K562 (cell line): ENCODE results near the gene PRKG1. TPM values are rescaled to one million over a fixed set of nuclear protein-coding genes. Genes with fewer than 3 reads are reported as not detected.
A peak's percentile ranks its signal among the peaks of the same experiment; 100 is the strongest.

ENCODE experiments used
- ATAC-seq: fragments of 200-7000 bp; cut with Tn5 transposase; 3 replicates; pipeline ENCODE4 v1.9.1; 2020; ENCODE audit warnings: moderate library complexity
- BruUV-seq: library from RNA; stranded (reverse); fragments of 400-500 nt; replicated peaks from 2 replicates; lab custom pipeline; 2021; lab: Mats Ljungman, UMichigan
- CTCF ChIA-PET: fragments of 300-600 bp; formaldehyde crosslinking; extraction: SDS; loops from one replicate; lab custom pipeline; 2021; ENCODE audit warnings: low intra/inter-chr PET ratio; lab: Yijun Ruan, JAX
- POLR2A ChIA-PET: fragments of 300-600, 350-650 bp; sonication (Branson Sonifier 250); formaldehyde crosslinking; extraction: SDS; loops from one replicate; lab custom pipeline; 2021; ENCODE audit warnings: antibody characterized with exemption, inconsistent platforms; lab: Yijun Ruan, JAX
- DNase-seq, 4 experiments: peaks; one replicate each; pipeline versions ENCODE4 v3.0.0 to v3.0.0-alpha.2; 2011 to 2018; ENCODE audit warnings: low spot score in 3 of 4, mixed read lengths in 3 of 4; ENCODE audit errors: extremely low read depth in 1 of 4
- FAIRE-seq: peaks from 2 replicates; lab custom pipeline; 2011; peaks lifted over from hg19 to GRCh38; lab: Jason Lieb, UNC
- H2AFZ ChIP-seq: 2 replicates; pipeline ENCODE4 v1.6.0; 2011; ENCODE audit warnings: low read depth, low read length, control low read depth, inconsistent platforms
- H3K27ac ChIP-seq: fragments of 200-600 bp; 3 replicates; pipeline ENCODE4 v1.8.0; 2011; ENCODE audit warnings: low read depth, mild to moderate bottlenecking, control low read depth, inconsistent platforms, low read length, moderate library complexity, mixed read lengths; ENCODE audit errors: extremely low read depth
- H3K27me3 ChIP-seq, 2 experiments: fragments of 300-600 bp in 1 of 2; 2 replicates in 1 of 2; 3 replicates in 1 of 2; pipeline versions ENCODE4 v1.6.0 to v1.8.0; 2011; ENCODE audit warnings: inconsistent platforms in 2 of 2, low read length in 2 of 2, mild to moderate bottlenecking in 1 of 2, mixed read lengths in 1 of 2, moderate library complexity in 1 of 2; ENCODE audit not compliant: control insufficient read depth in 2 of 2, insufficient read depth in 2 of 2
- H3K36me3 ChIP-seq: fragments of 300-600 bp; 3 replicates; pipeline ENCODE4 v1.8.0; 2011; ENCODE audit warnings: mild to moderate bottlenecking, low read length, inconsistent platforms; ENCODE audit not compliant: control insufficient read depth, insufficient read depth
- H3K4me1 ChIP-seq, 2 experiments: fragments of 200-600 bp in 1 of 2; replicated peaks in 1 of 2; 2 replicates in 1 of 2; 3 replicates in 1 of 2; pipeline versions ENCODE4 v1.5.1 to v1.8.0; 2011; ENCODE audit warnings: inconsistent platforms in 2 of 2, low read length in 2 of 2, mild to moderate bottlenecking in 1 of 2, mixed read lengths in 1 of 2, moderate library complexity in 1 of 2; ENCODE audit not compliant: control insufficient read depth in 2 of 2, insufficient read depth in 2 of 2
- H3K4me2 ChIP-seq: 2 replicates; pipeline ENCODE4 v1.6.1; 2011; ENCODE audit warnings: low read length, control low read depth, inconsistent platforms, mixed read lengths; ENCODE audit not compliant: insufficient read depth
- H3K4me3 ChIP-seq: fragments of 200-600 bp; sonication (generic), shearing (Covaris generic); 2 replicates; pipeline ENCODE4 v1.5.1; 2016; ENCODE audit warnings: control low read depth, inconsistent platforms
- H3K79me2 ChIP-seq: fragments of 200-600 bp; 3 replicates; pipeline ENCODE4 v1.8.0; 2011; ENCODE audit warnings: low read length, inconsistent platforms; ENCODE audit not compliant: control insufficient read depth, insufficient read depth
- H3K9ac ChIP-seq, 2 experiments: 2 replicates each; pipeline versions ENCODE4 v1.6.0 to v1.6.1; 2011; ENCODE audit warnings: low read depth in 2 of 2, low read length in 2 of 2, control low read depth in 1 of 2, inconsistent platforms in 1 of 2, mild to moderate bottlenecking in 1 of 2, mixed read lengths in 1 of 2; ENCODE audit not compliant: insufficient read depth in 1 of 2
- H3K9me1 ChIP-seq: one replicate; pipeline ENCODE4 v1.6.0; 2011; ENCODE audit warnings: inconsistent platforms, mild to moderate bottlenecking, low read length, moderate library complexity; ENCODE audit not compliant: control insufficient read depth, insufficient read depth
- H3K9me3 ChIP-seq: replicated peaks from 2 replicates; pipeline ENCODE4 v1.5.1; 2011; ENCODE audit warnings: low read depth, low read length, inconsistent platforms; ENCODE audit not compliant: control insufficient read depth, insufficient read depth
- H4K20me1 ChIP-seq: replicated peaks from 2 replicates; pipeline ENCODE4 v1.6.1; 2011; ENCODE audit warnings: low read length, inconsistent platforms, mixed read lengths; ENCODE audit not compliant: control insufficient read depth, insufficient read depth
- BACH1 ChIP-seq: fragments of 200-800 bp; sonication (Bioruptor generic); IDR thresholded peaks from 2 replicates; pipeline ENCODE4 v1.6.1; 2016; ENCODE audit warnings: missing genetic modification characterization, missing compliant biosample characterization
- CAMTA2 ChIP-seq: fragments of 250-450 bp; sonication (Bioruptor Pico); conservative IDR thresholded peaks from 2 replicates; pipeline ENCODE4 v1.5.1; 2022
- EGR1 ChIP-seq: fragments of 450-650 bp; conservative IDR thresholded peaks from 2 replicates; pipeline ENCODE4 v1.6.1; 2017; ENCODE audit warnings: mild to moderate bottlenecking
- KDM2B ChIP-seq: fragments of 250-450 bp; sonication (Bioruptor Pico); IDR thresholded peaks from 2 replicates; pipeline ENCODE4 v1.8.0; 2021; ENCODE audit warnings: mild to moderate bottlenecking, moderate library complexity
- MYBL2 ChIP-seq, 2 experiments: fragments of 450-650 bp in 1 of 2; sonication (generic) in 1 of 2; formaldehyde crosslinking in 1 of 2; IDR thresholded peaks; 2 replicates each; pipeline versions ENCODE4 v1.6.1 to v1.8.1; 2017 to 2022; ENCODE audit warnings: borderline replicate concordance in 1 of 2, inconsistent platforms in 1 of 2, low read depth in 1 of 2, mild to moderate bottlenecking in 1 of 2, missing genetic modification reagents in 1 of 2, moderate library complexity in 1 of 2
- PCBP2 ChIP-seq: fragments of 200-400 bp; formaldehyde crosslinking; IDR thresholded peaks from 2 replicates; pipeline ENCODE4 v1.6.1; 2018; ENCODE audit warnings: low read length, low read depth, mild to moderate bottlenecking, moderate library complexity; ENCODE audit not compliant: poor library complexity, severe bottlenecking
- RBFOX2 ChIP-seq: fragments of 200-400 bp; formaldehyde crosslinking; IDR thresholded peaks from 2 replicates; pipeline ENCODE4 v1.6.1; 2017; ENCODE audit warnings: low read depth, mild to moderate bottlenecking, low read length, moderate library complexity
- RBM14 ChIP-seq: fragments of 200-400 bp; formaldehyde crosslinking; IDR thresholded peaks from 2 replicates; pipeline ENCODE4 v1.6.1; 2018; ENCODE audit warnings: low read depth, mild to moderate bottlenecking, low read length, moderate library complexity, borderline replicate concordance; ENCODE audit not compliant: insufficient read depth
- RCOR1 ChIP-seq, 2 experiments: IDR thresholded peaks; 2 replicates each; pipeline ENCODE4 v1.6.1; 2012; ENCODE audit warnings: low read depth in 2 of 2, low read length in 2 of 2, borderline replicate concordance in 1 of 2, improper control_type of control experiment in 1 of 2
- SIN3A ChIP-seq, 2 experiments: fragments of 150-350 bp in 1 of 2; IDR thresholded peaks; 2 replicates each; pipeline ENCODE4 v1.6.1; 2011 to 2016; ENCODE audit warnings: borderline replicate concordance in 2 of 2, low read depth in 2 of 2, low read length in 2 of 2, mild to moderate bottlenecking in 2 of 2, moderate library complexity in 2 of 2; ENCODE audit not compliant: control insufficient read depth in 1 of 2
- ZNF174 ChIP-seq: fragments of 250-450 bp; sonication (Bioruptor Pico); IDR thresholded peaks from 2 replicates; pipeline ENCODE4 v1.4.0; 2020; ENCODE audit warnings: mild to moderate bottlenecking
- ZNF316 ChIP-seq: fragments of 450-650 bp; IDR thresholded peaks from 2 replicates; pipeline ENCODE4 v1.6.1; 2016
- ZNF354B ChIP-seq: fragments of 250-450 bp; sonication (Bioruptor Pico); IDR thresholded peaks from 2 replicates; pipeline ENCODE4 v1.4.0; 2020
- WGBS: fragments of 100-300 bp; shearing (Covaris generic); methylation state at CpG from one replicate; pipeline ENCODE4 v1.1.6; 2016; ENCODE audit warnings: low coverage, mixed read lengths; ENCODE audit not compliant: insufficient coverage; ENCODE audit errors: missing lambda C conversion rate; 5-methylcytosine and 5-hydroxymethylcytosine counted together
- in situ Hi-C: fragments of 300-500 bp; cut with MboI; formaldehyde crosslinking; loops from 4 replicates; pipeline ENCODE4 v1.15.0; 2018; ENCODE audit warnings: inconsistent platforms, mixed read lengths
- intact Hi-C: fragments of 100-400 bp; cut with micrococcal nuclease; formaldehyde crosslinking; loops from 2 replicates; pipeline ENCODE4 v1.14.2; 2022
- polyA plus RNA-seq, 8 experiments: library from polyadenylated mRNA; depleted of rRNA in 4 of 8; stranded (reverse) in 5 of 8; unstranded in 3 of 8; fragments of >200 nt; fragmentation: Nextera tagmentation in 2 of 8; fragmentation: Illumina TruSeq in 1 of 8; extraction: Ambion mirVana in 2 of 8; extraction: Trizol in 1 of 8; gene quantifications; 2 replicates each; pipeline versions ENCODE4 v1.2.1 to v1.2.3, GENCODE V29; 2011 to 2014; ENCODE audit warnings: inconsistent platforms in 1 of 8, missing spikeins in 1 of 8
- total RNA-seq, 7 experiments: library from RNA; depleted of rRNA in 6 of 7; stranded (reverse); fragments of >200 nt in 6 of 7; fragmentation: Illumina TruSeq in 2 of 7; extraction: Trizol in 2 of 7; gene quantifications; 2 replicates each; pipeline versions ENCODE4 v1.2.1 to v1.2.3, GENCODE V29; 2011 to 2021; ENCODE audit warnings: low replicate concordance in 1 of 7
- TF ChIP-seq, protein P1 (sequence below), 3 experiments: fragments of 200-800 bp in 1 of 3; sonication (Bioruptor generic) in 1 of 3; sonication (generic) in 1 of 3; formaldehyde crosslinking in 1 of 3; IDR thresholded peaks; 2 replicates each; pipeline versions ENCODE4 v1.6.1 to v1.8.0; 2016 to 2022; ENCODE audit warnings: mild to moderate bottlenecking in 2 of 3, missing compliant biosample characterization in 2 of 3, missing genetic modification characterization in 2 of 3, missing genetic modification reagents in 1 of 3
- TF ChIP-seq, protein P2 (sequence below): fragments of 450-650 bp; IDR thresholded peaks from 2 replicates; pipeline ENCODE4 v1.6.1; 2018; ENCODE audit warnings: mild to moderate bottlenecking, low read depth; ENCODE audit not compliant: partially characterized antibody

The PRKG1 gene
- total and polyA plus RNA-seq, 9 of the 15 experiments (the other 6 are each of a cell fraction or from before 2014, with no cell fraction given), result 0.22 TPM; not detected in 8

DNA sequence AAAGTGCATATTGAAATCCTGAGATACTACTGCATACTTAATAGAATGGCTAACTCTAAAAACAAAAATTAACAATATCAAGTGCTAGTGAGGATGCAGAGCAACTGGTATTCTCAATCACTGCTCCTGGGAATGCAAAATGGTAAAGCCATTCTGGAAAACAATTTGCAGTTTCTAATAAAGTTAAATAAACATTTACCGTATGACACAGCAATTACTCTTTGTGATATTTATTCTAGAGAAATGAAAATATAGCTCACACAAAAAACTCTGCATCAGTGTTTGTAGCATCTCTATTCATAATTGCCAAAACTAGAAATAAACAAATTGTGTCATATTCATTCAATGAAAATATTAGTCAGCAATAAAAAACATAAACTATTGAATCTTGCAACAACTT, 984.8 kb downstream of the PRKG1 start:
- 0% methylated on average over 1 of the region's 1 CpG for WGBS

DNA sequence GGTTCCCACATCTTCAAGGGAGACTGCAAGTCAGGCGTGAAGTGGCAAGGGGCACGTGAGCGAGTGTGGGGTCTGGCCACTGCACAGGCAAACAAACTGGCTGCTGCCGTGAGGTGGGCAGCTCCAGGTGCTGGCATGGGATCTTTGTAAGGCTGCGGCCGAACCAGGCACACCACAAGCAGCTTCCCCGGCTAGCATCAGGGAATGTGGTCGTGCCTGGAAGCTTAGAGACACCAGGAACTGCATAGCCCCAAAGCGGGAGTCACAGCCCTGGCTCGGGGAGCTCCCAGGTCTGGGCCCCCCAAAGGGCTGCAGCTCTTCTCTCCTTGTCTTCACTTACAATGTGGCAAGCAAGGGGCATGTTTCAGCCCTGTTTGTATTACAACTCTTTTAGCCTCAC, 988.9 kb downstream of the PRKG1 start:
- no peaks in the 10 kb centered on the region for H3K79me2 ChIP-seq
- CTCF ChIA-PET, result no interaction called here
- H3K27ac ChIP-seq, result no peak overlapping the region
- intact Hi-C loops (no loop called here), in situ Hi-C loops (no loop called here)
- ATAC-seq (no peak), DNase-seq (no peak), FAIRE-seq (no peak)
- no peaks in the 10 kb centered on the region for H4K20me1 ChIP-seq
- no peak overlapping the region for H3K4me3 ChIP-seq
- no peaks in the 10 kb centered on the region for H3K4me1 ChIP-seq
- no peaks in the 10 kb centered on the region for H3K9me3 ChIP-seq
- no peaks in the 10 kb centered on the region for H3K27me3 ChIP-seq
- H3K9me1 ChIP-seq, result no peaks in the 10 kb centered on the region
- 6% methylated on average over 9 of the region's 10 CpGs for WGBS
- no peak overlapping the region for H2AFZ ChIP-seq
- H3K4me2 ChIP-seq, result no peak overlapping the region
- no TSS peak for BruUV-seq
- H3K9ac ChIP-seq, result no peak overlapping the region
- POLR2A ChIA-PET, result no interaction called here
- no peaks in the 10 kb centered on the region for H3K36me3 ChIP-seq
- no peak for TF ChIP-seq PCBP2
- no peak for TF ChIP-seq ZNF354B
- no peak for TF ChIP-seq RCOR1 (IDR thresholded peaks at IDR 0.05; ENCODE audit: borderline replicate concordance in 1 of 2, low read depth in 2 of 2, low read length in 2 of 2)
- no peak for TF ChIP-seq SIN3A (IDR thresholded peaks at IDR 0.05; ENCODE audit: borderline replicate concordance in 2 of 2, control insufficient read depth in 1 of 2, low read depth in 2 of 2, low read length in 2 of 2)
- TF ChIP-seq RBM14, result no peak
- TF ChIP-seq, protein P1, sequence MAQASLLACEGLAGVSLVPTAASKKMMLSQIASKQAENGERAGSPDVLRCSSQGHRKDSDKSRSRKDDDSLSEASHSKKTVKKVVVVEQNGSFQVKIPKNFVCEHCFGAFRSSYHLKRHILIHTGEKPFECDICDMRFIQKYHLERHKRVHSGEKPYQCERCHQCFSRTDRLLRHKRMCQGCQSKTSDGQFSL (CRISPR knock-in tag; IDR thresholded peaks at IDR 0.05), result no peak
- TF ChIP-seq, protein P1 (tag; IDR thresholded peaks at IDR 0.05), result no peak
- TF ChIP-seq, protein P2, sequence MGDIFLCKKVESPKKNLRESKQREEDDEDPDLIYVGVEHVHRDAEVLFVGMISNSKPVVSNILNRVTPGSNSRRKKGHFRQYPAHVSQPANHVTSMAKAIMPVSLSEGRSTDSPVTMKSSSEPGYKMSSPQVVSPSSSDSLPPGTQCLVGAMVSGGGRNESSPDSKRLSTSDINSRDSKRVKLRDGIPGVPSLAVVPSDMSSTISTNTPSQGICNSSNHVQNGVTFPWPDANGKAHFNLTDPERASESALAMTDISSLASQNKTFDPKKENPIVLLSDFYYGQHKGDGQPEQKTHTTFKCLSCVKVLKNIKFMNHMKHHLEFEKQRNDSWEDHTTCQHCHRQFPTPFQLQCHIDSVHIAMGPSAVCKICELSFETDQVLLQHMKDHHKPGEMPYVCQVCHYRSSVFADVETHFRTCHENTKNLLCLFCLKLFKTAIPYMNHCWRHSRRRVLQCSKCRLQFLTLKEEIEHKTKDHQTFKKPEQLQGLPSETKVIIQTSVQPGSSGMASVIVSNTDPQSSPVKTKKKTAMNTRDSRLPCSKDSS, result no peak
- TF ChIP-seq RBFOX2, result no peak

More for the DNA sequence above, 984.8 kb downstream of the PRKG1 start:
- DNase-seq (no peak), ATAC-seq (no peak), FAIRE-seq (no peak)
- Histone ChIP-seq H3K27ac (no peak overlapping the region), H3K4me3 (no peak overlapping the region), H3K9me1 (no peaks in the 10 kb centered on the region), H3K4me2 (no peak overlapping the region), H2AFZ (no peak overlapping the region), H3K4me1 (no peaks in the 10 kb centered on the region), H4K20me1 (no peaks in the 10 kb centered on the region), H3K9ac (no peak overlapping the region), H3K36me3 (no peaks in the 10 kb centered on the region), H3K79me2 (no peaks in the 10 kb centered on the region), H3K9me3 (no peaks in the 10 kb centered on the region), H3K27me3 (no peaks in the 10 kb centered on the region)
- TF ChIP-seq KDM2B (CRISPR knock-in tag), result no peak
- no peak for TF ChIP-seq BACH1 (tag)
- TF ChIP-seq CAMTA2 (CRISPR knock-in tag), result no peak
- no peak for TF ChIP-seq MYBL2 (IDR thresholded peaks at IDR 0.05; ENCODE audit: low read depth)
- no peak for TF ChIP-seq MYBL2 (CRISPR knock-in tag; IDR thresholded peaks at IDR 0.05; ENCODE audit: borderline replicate concordance)
- TF ChIP-seq EGR1, result no peak
- TF ChIP-seq ZNF316, result peak; percentile 36; the same call in 1 of the 2 replicates
- no peak for TF ChIP-seq ZNF174
- CTCF ChIA-PET, result no interaction called here
- intact Hi-C loops (no loop called here), in situ Hi-C loops (no loop called here)
- POLR2A ChIA-PET, result no interaction called here
- BruUV-seq, result no TSS peak
